IMR-90 (cell line): ENCODE results near the gene LRP5. TPM values are rescaled to one million over a fixed set of nuclear protein-coding genes. Genes with fewer than 3 reads are reported as not detected.

Experiments used
- ATAC-seq: fragments of 200-7000 bp; cut with Tn5 transposase; 2 replicates; pipeline ENCODE4 v1.9.1; 2020; ENCODE audit warnings: low read depth, mild to moderate bottlenecking, moderate library complexity
- BruUV-seq: library from RNA; stranded (reverse); fragments of 400-500 nt; replicated peaks from 2 replicates; lab custom pipeline; 2021; lab: Mats Ljungman, UMichigan
- CTCF ChIA-PET: fragments of 300-600 bp; formaldehyde crosslinking; extraction: SDS; loops from one replicate; lab custom pipeline; 2021; ENCODE audit warnings: antibody characterized with exemption; lab: Yijun Ruan, JAX
- POLR2A ChIA-PET: fragments of 300-600 bp; sonication (Branson Sonifier 250); formaldehyde crosslinking; loops from one replicate; lab custom pipeline; 2022; ENCODE audit warnings: antibody characterized with exemption; ENCODE audit not compliant: unreplicated experiment; lab: Charles Lee
- DNase-seq: peaks from one replicate; pipeline ENCODE4 v3.0.0; 2013
- H2AFZ ChIP-seq: replicated peaks from 2 replicates; pipeline ENCODE3; 2013; ENCODE audit warnings: low read length, mild to moderate bottlenecking; ENCODE audit not compliant: poor library complexity
- H2AK5ac ChIP-seq: 2 replicates; pipeline ENCODE4 v1.6.1; 2013; ENCODE audit warnings: low read depth, low read length, inconsistent platforms
- H2AK9ac ChIP-seq: replicated peaks from 2 replicates; pipeline ENCODE3; 2013; ENCODE audit warnings: mild to moderate bottlenecking, low read depth, low read length, moderate library complexity; ENCODE audit not compliant: poor library complexity
- H2BK120ac ChIP-seq: 2 replicates; pipeline ENCODE4 v1.6.1; 2013; ENCODE audit warnings: low read depth, low read length, inconsistent platforms
- H2BK15ac ChIP-seq: 3 replicates; pipeline ENCODE4 v1.6.1; 2013; ENCODE audit warnings: low read depth, low read length, inconsistent platforms
- H2BK20ac ChIP-seq: 2 replicates; pipeline ENCODE4 v1.6.1; 2013; ENCODE audit warnings: low read depth, mild to moderate bottlenecking, inconsistent platforms, low read length, moderate library complexity
- H2BK5ac ChIP-seq: 2 replicates; pipeline ENCODE4 v1.6.1; 2013; ENCODE audit warnings: mild to moderate bottlenecking, low read depth, low read length, inconsistent platforms; ENCODE audit not compliant: poor library complexity, severe bottlenecking
- H3K14ac ChIP-seq: replicated peaks from 2 replicates; pipeline ENCODE4 v1.6.1; 2013; ENCODE audit warnings: low read depth, low read length, inconsistent platforms
- H3K18ac ChIP-seq: 2 replicates; pipeline ENCODE4 v1.6.1; 2013; ENCODE audit warnings: low read depth, low read length, control low read depth
- H3K23ac ChIP-seq: 2 replicates; pipeline ENCODE4 v1.6.1; 2013; ENCODE audit warnings: low read depth, low read length, inconsistent platforms
- H3K27ac ChIP-seq: 2 replicates; pipeline ENCODE4 v1.5.1; 2013; ENCODE audit warnings: mild to moderate bottlenecking, control low read depth, low read length; ENCODE audit not compliant: insufficient read depth
- H3K27me3 ChIP-seq: 2 replicates; pipeline ENCODE4 v1.6.1; 2013; ENCODE audit warnings: low read length; ENCODE audit not compliant: control insufficient read depth, insufficient read depth
- H3K36me3 ChIP-seq: 2 replicates; pipeline ENCODE4 v1.6.1; 2013; ENCODE audit warnings: low read length, mixed read lengths; ENCODE audit not compliant: control insufficient read depth, insufficient read depth
- H3K4ac ChIP-seq: 2 replicates; pipeline ENCODE4 v1.6.1; 2013; ENCODE audit warnings: low read depth, low read length, inconsistent platforms
- H3K4me1 ChIP-seq: 2 replicates; pipeline ENCODE4 v1.6.1; 2013; ENCODE audit warnings: low read length, mixed read lengths; ENCODE audit not compliant: control insufficient read depth, insufficient read depth
- H3K4me2 ChIP-seq: 2 replicates; pipeline ENCODE4 v1.6.1; 2013; ENCODE audit warnings: low read depth, mild to moderate bottlenecking, control low read depth, low read length, moderate library complexity
- H3K4me3 ChIP-seq: 2 replicates; pipeline ENCODE4 v1.5.1; 2013; ENCODE audit warnings: low read depth, mild to moderate bottlenecking, control low read depth, low read length, moderate library complexity; ENCODE audit not compliant: insufficient read depth
- H3K56ac ChIP-seq: 2 replicates; pipeline ENCODE4 v1.6.1; 2013; ENCODE audit warnings: low read length, inconsistent platforms; ENCODE audit not compliant: insufficient read depth; ENCODE audit errors: extremely low read depth
- H3K79me1 ChIP-seq, 2 experiments: 2 replicates each; pipeline ENCODE4 v1.6.1; 2013; ENCODE audit warnings: low read length in 2 of 2, inconsistent platforms in 1 of 2, low read depth in 1 of 2
- H3K9ac ChIP-seq: 2 replicates; pipeline ENCODE4 v1.6.1; 2013; ENCODE audit warnings: low read depth, low read length, control low read depth
- H3K9me1 ChIP-seq: 2 replicates; pipeline ENCODE4 v1.6.1; 2013; ENCODE audit warnings: low read length, inconsistent platforms; ENCODE audit not compliant: insufficient read depth
- H3K9me3 ChIP-seq: 2 replicates; pipeline ENCODE4 v1.6.1; 2013; ENCODE audit warnings: low read length; ENCODE audit not compliant: control insufficient read depth, insufficient read depth
- H4K20me1 ChIP-seq: 2 replicates; pipeline ENCODE4 v1.6.1; 2013; ENCODE audit warnings: low read length, inconsistent platforms; ENCODE audit not compliant: insufficient read depth
- H4K5ac ChIP-seq: 2 replicates; pipeline ENCODE4 v1.6.1; 2013; ENCODE audit warnings: mild to moderate bottlenecking, low read depth, low read length, control low read depth
- H4K8ac ChIP-seq, 2 experiments: 2 replicates each; pipeline ENCODE4 v1.6.1; 2013; ENCODE audit warnings: low read depth in 2 of 2, low read length in 2 of 2, control low read depth in 1 of 2, inconsistent platforms in 1 of 2
- H4K91ac ChIP-seq: 2 replicates; pipeline ENCODE4 v1.6.1; 2013; ENCODE audit warnings: low read depth, low read length, inconsistent platforms; ENCODE audit not compliant: insufficient read depth
- CEBPB ChIP-seq: IDR thresholded peaks from 2 replicates; pipeline ENCODE4 v1.6.1; 2012; ENCODE audit warnings: low read depth, low read length, improper control_type of control experiment
- CHD1 ChIP-seq: IDR thresholded peaks from 2 replicates; pipeline ENCODE4 v1.6.1; 2012; ENCODE audit warnings: low read depth, low read length, improper control_type of control experiment
- FOS ChIP-seq: fragments of 150-350 bp; IDR thresholded peaks from 2 replicates; pipeline ENCODE4 v1.6.1; 2016; ENCODE audit warnings: low read depth, low read length
- MAFK ChIP-seq: IDR thresholded peaks from 2 replicates; pipeline ENCODE4 v1.6.1; 2012; ENCODE audit warnings: low read depth, low read length, improper control_type of control experiment
- MAZ ChIP-seq: IDR thresholded peaks from 2 replicates; pipeline ENCODE4 v1.6.1; 2012; ENCODE audit warnings: low read depth, mild to moderate bottlenecking, low read length, improper control_type of control experiment, moderate library complexity, borderline replicate concordance
- MXI1 ChIP-seq: IDR thresholded peaks from 2 replicates; pipeline ENCODE4 v1.6.1; 2012; ENCODE audit warnings: low read depth, mild to moderate bottlenecking, low read length, moderate library complexity, borderline replicate concordance
- NFE2L2 ChIP-seq: fragments of 150-350 bp; IDR thresholded peaks from 2 replicates; pipeline ENCODE4 v1.6.1; 2016; ENCODE audit warnings: low read depth, mild to moderate bottlenecking, low read length
- POLR2A ChIP-seq: IDR thresholded peaks from 2 replicates; pipeline ENCODE4 v1.6.1; 2012; ENCODE audit warnings: mild to moderate bottlenecking, low read depth, low read length
- RAD21 ChIP-seq: IDR thresholded peaks from 2 replicates; pipeline ENCODE4 v1.6.1; 2012; ENCODE audit warnings: low read length, improper control_type of control experiment
- RCOR1 ChIP-seq: IDR thresholded peaks from 2 replicates; pipeline ENCODE4 v1.6.1; 2012; ENCODE audit warnings: mild to moderate bottlenecking, low read length, improper control_type of control experiment; ENCODE audit not compliant: insufficient replicate concordance
- RFX5 ChIP-seq: IDR thresholded peaks from 2 replicates; pipeline ENCODE4 v1.8.0; 2012; ENCODE audit warnings: low read depth, mild to moderate bottlenecking, low read length, moderate library complexity
- WGBS, 2 experiments: methylation state at CpG; one replicate each; pipeline versions ENCODE4 v1.1.5 to v1.1.7; 2013; ENCODE audit warnings: missing lambda C conversion rate in 2 of 2; ENCODE audit not compliant: insufficient read length in 1 of 2; ENCODE audit errors: extremely low coverage in 2 of 2; 5-methylcytosine and 5-hydroxymethylcytosine counted together
- dilution Hi-C: fragments of 300-500 bp; cut with HindIII; formaldehyde crosslinking; loops from one replicate; pipeline ENCODE4 v1.14.3; 2018; ENCODE audit warnings: low sequenced_read_pairs; ENCODE audit not compliant: unreplicated experiment
- in situ Hi-C: fragments of 300-500 bp; cut with MboI; formaldehyde crosslinking; loops from 3 replicates; pipeline ENCODE4 v1.14.3; 2019; ENCODE audit warnings: low sequenced_read_pairs, inconsistent platforms, mixed read lengths
- intact Hi-C: fragments of 100-400 bp; cut with micrococcal nuclease; formaldehyde crosslinking; loops from 2 replicates; pipeline ENCODE4 v1.10.0; 2022
- polyA plus RNA-seq, 3 experiments: library from polyadenylated mRNA; depleted of rRNA; stranded (reverse); fragments of >200 nt; gene quantifications; 2 replicates each; pipeline ENCODE4 v1.2.3, GENCODE V29; 2012; ENCODE audit warnings: low replicate concordance in 1 of 3
- total RNA-seq: library from RNA; depleted of rRNA; stranded (reverse); fragments of >200 nt; gene quantifications from 2 replicates; pipeline ENCODE4 v1.2.3, GENCODE V29; 2012
- TF ChIP-seq, protein P1 (sequence below): fragments of 150-350 bp; IDR thresholded peaks from 2 replicates; pipeline ENCODE4 v1.6.1; 2017; ENCODE audit warnings: mild to moderate bottlenecking, antibody characterized with exemption, low read length, low read depth
- TF ChIP-seq, protein P2 (sequence below): conservative IDR thresholded peaks from 2 replicates; pipeline ENCODE4 v1.5.1; 2012; ENCODE audit warnings: mild to moderate bottlenecking, low read depth, low read length, improper control_type of control experiment
- TF ChIP-seq, protein P3 (sequence below): fragments of 150-350 bp; IDR thresholded peaks from 2 replicates; pipeline ENCODE4 v1.6.1; 2016; ENCODE audit warnings: low read depth, mild to moderate bottlenecking, low read length, moderate library complexity, borderline replicate concordance

LRP5 gene
- total and polyA plus RNA-seq, 2 of the 4 experiments (the other 2 are of a cell fraction): 10.4 to 15.0 TPM

DNA sequence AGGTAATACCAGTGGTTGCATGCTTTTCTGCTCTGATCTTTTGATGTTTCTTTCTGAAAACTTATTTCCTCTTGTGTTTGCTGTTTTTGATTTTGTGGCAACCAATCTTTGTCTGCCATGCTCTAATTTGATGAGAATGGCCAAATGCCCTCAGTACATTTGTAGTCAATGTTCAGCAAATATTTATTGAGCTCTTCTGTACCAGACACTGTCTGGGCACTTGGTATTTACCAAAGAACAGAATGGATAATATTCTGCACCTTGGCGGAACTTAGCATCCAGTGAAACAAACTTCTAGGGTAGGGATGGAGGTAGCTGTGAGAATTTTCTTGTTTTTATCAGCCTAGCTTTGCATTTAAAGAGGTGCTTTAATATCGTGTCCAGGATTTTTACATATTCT is 167.8 kb downstream of the LRP5 start:
- H3K9me1 ChIP-seq: peaks cover 10% of the 10 kb centered on the region
- H3K79me1 ChIP-seq: peaks cover 6 to 60% of the 10 kb centered on the region in 2 experiments; a peak in 3 of 4 replicates
- 0 out of 2 replicates have a peak, but pooled peaks cover 6% of the 10 kb centered on the region for H3K4me1 ChIP-seq
- peaks cover 82% of the 10 kb centered on the region for H4K20me1 ChIP-seq
- no peak overlapping the region for H4K91ac ChIP-seq
- no peaks in the 10 kb centered on the region for H3K27me3 ChIP-seq
- H3K4me3 ChIP-seq: no peak overlapping the region
- intact Hi-C loops: no loop called here
- H2BK15ac ChIP-seq: no peak overlapping the region
- no CpG with 5 or more reads among the region's 2 CpGs for WGBS, 2 experiments
- in situ Hi-C loops: no loop called here
- no peaks in the 10 kb centered on the region for H3K36me3 ChIP-seq
- BruUV-seq: no TSS peak
- H2AK5ac ChIP-seq: no peak overlapping the region
- dilution Hi-C loops: no loop called here
- no peak overlapping the region for H3K27ac ChIP-seq
- H3K9ac ChIP-seq: no peak overlapping the region
- H2AK9ac ChIP-seq: no peak overlapping the region
- no peak for TF ChIP-seq RFX5
- no peak for TF ChIP-seq FOS
- TF ChIP-seq, protein P1, sequence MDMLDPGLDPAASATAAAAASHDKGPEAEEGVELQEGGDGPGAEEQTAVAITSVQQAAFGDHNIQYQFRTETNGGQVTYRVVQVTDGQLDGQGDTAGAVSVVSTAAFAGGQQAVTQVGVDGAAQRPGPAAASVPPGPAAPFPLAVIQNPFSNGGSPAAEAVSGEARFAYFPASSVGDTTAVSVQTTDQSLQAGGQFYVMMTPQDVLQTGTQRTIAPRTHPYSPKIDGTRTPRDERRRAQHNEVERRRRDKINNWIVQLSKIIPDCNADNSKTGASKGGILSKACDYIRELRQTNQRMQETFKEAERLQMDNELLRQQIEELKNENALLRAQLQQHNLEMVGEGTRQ: no peak
- TF ChIP-seq CEBPB: no peak
- no peak for TF ChIP-seq POLR2A
- TF ChIP-seq, protein P2, sequence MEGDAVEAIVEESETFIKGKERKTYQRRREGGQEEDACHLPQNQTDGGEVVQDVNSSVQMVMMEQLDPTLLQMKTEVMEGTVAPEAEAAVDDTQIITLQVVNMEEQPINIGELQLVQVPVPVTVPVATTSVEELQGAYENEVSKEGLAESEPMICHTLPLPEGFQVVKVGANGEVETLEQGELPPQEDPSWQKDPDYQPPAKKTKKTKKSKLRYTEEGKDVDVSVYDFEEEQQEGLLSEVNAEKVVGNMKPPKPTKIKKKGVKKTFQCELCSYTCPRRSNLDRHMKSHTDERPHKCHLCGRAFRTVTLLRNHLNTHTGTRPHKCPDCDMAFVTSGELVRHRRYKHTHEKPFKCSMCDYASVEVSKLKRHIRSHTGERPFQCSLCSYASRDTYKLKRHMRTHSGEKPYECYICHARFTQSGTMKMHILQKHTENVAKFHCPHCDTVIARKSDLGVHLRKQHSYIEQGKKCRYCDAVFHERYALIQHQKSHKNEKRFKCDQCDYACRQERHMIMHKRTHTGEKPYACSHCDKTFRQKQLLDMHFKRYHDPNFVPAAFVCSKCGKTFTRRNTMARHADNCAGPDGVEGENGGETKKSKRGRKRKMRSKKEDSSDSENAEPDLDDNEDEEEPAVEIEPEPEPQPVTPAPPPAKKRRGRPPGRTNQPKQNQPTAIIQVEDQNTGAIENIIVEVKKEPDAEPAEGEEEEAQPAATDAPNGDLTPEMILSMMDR: no peak
- TF ChIP-seq, protein P3, sequence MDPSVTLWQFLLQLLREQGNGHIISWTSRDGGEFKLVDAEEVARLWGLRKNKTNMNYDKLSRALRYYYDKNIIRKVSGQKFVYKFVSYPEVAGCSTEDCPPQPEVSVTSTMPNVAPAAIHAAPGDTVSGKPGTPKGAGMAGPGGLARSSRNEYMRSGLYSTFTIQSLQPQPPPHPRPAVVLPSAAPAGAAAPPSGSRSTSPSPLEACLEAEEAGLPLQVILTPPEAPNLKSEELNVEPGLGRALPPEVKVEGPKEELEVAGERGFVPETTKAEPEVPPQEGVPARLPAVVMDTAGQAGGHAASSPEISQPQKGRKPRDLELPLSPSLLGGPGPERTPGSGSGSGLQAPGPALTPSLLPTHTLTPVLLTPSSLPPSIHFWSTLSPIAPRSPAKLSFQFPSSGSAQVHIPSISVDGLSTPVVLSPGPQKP: no peak
- TF ChIP-seq MXI1: no peak
- TF ChIP-seq MAZ: no peak
- no peak for TF ChIP-seq RCOR1
- TF ChIP-seq RAD21: no peak
- no peak for TF ChIP-seq MAFK
- TF ChIP-seq CHD1: no peak
- no peak for TF ChIP-seq NFE2L2
- ChIA-PET POLR2A (interaction anchor here (0.6 kb wide), 1 partner anchor 14 kb away, joined by 4 read pairs; no protein-coding TSS in a partner anchor), CTCF (no interaction called here)
- no peak overlapping the region for H2AFZ ChIP-seq
- no peak overlapping the region for H3K23ac ChIP-seq
- H2BK5ac ChIP-seq: no peak overlapping the region
- H3K9me3 ChIP-seq: no peaks in the 10 kb centered on the region
- no peak overlapping the region for H2BK120ac ChIP-seq
- DNase-seq (no peak), ATAC-seq (no peak)
- H3K56ac ChIP-seq: no peak overlapping the region
- no peak overlapping the region for H4K5ac ChIP-seq
- no peak overlapping the region for H3K4ac ChIP-seq
- H2BK20ac ChIP-seq: no peak overlapping the region
- no peak overlapping the region for H3K14ac ChIP-seq
- H4K8ac ChIP-seq: no peak overlapping the region
- H3K18ac ChIP-seq: no peak overlapping the region
- H3K4me2 ChIP-seq: no peak overlapping the region
